ENCODE results near the gene PDE5A. TPM values are rescaled to one million over a fixed set of nuclear protein-coding genes. Genes with fewer than 3 reads are reported as not detected.

Gene PDE5A
- total and polyA plus RNA-seq, 4 donors = 3.8 to 121 (median 16.9) TPM

GRCh38 chr4:119510395-119511149 is 118.0 kb downstream of the PDE5A start:
- H3K4me1 ChIP-seq (ENCODE audit: control insufficient read depth in 5 of 5, insufficient read depth in 5 of 5, low read length in 5 of 5) = peaks cover 0 to 15% (median 0%) of the 10 kb centered on the region in 5 donors
- no peak for ATAC-seq (ENCODE audit: insufficient read depth, low FRiP score)
- H3K27ac ChIP-seq (ENCODE audit: low read depth in 1 of 2, low read length in 1 of 2) = no peak overlapping the region
- no peak overlapping the region for H3K9ac ChIP-seq (ENCODE audit: insufficient read depth in 1 of 2, low read length in 2 of 2)
- no peaks in the 10 kb centered on the region for H3K27me3 ChIP-seq (ENCODE audit: control insufficient read depth in 3 of 3, insufficient read depth in 3 of 3, low read length in 2 of 3)
- no peak for TF ChIP-seq CTCF (IDR thresholded peaks at IDR 0.05; ENCODE audit: control extremely low read depth, extremely low read depth)
- no peak overlapping the region for H3K4me3 ChIP-seq
- DNase-seq = peak in 2 of 3 donors; percentile 37 to 57
- H3K9me3 ChIP-seq (ENCODE audit: control insufficient read depth in 4 of 4, insufficient read depth in 3 of 4, low read length in 3 of 4) = no peaks in the 10 kb centered on the region
- 70 to 72% methylated on average over 4 of the region's 4 CpGs for WGBS, 2 donors
- peaks cover 5 to 33% (median 15%) of the 10 kb centered on the region in 4 donors for H3K36me3 ChIP-seq (ENCODE audit: control insufficient read depth in 4 of 4, insufficient read depth in 4 of 4, low read length in 4 of 4)

GRCh38 chr4:119508281-119508680 is 120.3 kb downstream of the PDE5A start:
- no peak for ATAC-seq (ENCODE audit: insufficient read depth, low FRiP score)
- Histone ChIP-seq H3K4me3 (no peak overlapping the region), H3K36me3 (ENCODE audit: control insufficient read depth in 4 of 4, insufficient read depth in 4 of 4, low read length in 4 of 4) (peaks cover 4 to 37% (median 15%) of the 10 kb centered on the region in 4 donors)

GRCh38 chr4:119506806-119507205 is 121.8 kb downstream of the PDE5A start:
- peak in 2 of 3 donors; percentile 57 to 58 for DNase-seq
- WGBS, 2 donors = 87 to 94% methylated on average over 1 of the region's 1 CpG
- Histone ChIP-seq H3K4me3 (no peak overlapping the region), H3K9me3 (ENCODE audit: control insufficient read depth in 4 of 4, insufficient read depth in 3 of 4, low read length in 3 of 4) (no peaks in the 10 kb centered on the region), H3K9ac (ENCODE audit: insufficient read depth in 1 of 2, low read length in 2 of 2) (no peak overlapping the region), H3K36me3 (ENCODE audit: control insufficient read depth in 4 of 4, insufficient read depth in 4 of 4, low read length in 4 of 4) (peaks cover 2 to 41% (median 16%) of the 10 kb centered on the region in 4 donors), H3K27me3 (ENCODE audit: control insufficient read depth in 3 of 3, insufficient read depth in 3 of 3, low read length in 2 of 3) (no peaks in the 10 kb centered on the region), H3K4me1 (ENCODE audit: control insufficient read depth in 5 of 5, insufficient read depth in 5 of 5, low read length in 5 of 5) (peaks cover 0 to 15% (median 0%) of the 10 kb centered on the region in 5 donors), H3K27ac (ENCODE audit: low read depth in 1 of 2, low read length in 1 of 2) (no peak overlapping the region)
- TF ChIP-seq CTCF (IDR thresholded peaks at IDR 0.05; ENCODE audit: control extremely low read depth, extremely low read depth) = no peak
- no peak for ATAC-seq (ENCODE audit: insufficient read depth, low FRiP score)

More at GRCh38 chr4:119508281-119508680, 120.3 kb downstream of the PDE5A start:
- H3K27ac ChIP-seq (ENCODE audit: low read depth in 1 of 2, low read length in 1 of 2) = no peak overlapping the region
- WGBS, 2 donors = 79 to 86% methylated on average over 1 of the region's 1 CpG
- no peak for TF ChIP-seq CTCF (IDR thresholded peaks at IDR 0.05; ENCODE audit: control extremely low read depth, extremely low read depth)
- H3K9me3 ChIP-seq (ENCODE audit: control insufficient read depth in 4 of 4, insufficient read depth in 3 of 4, low read length in 3 of 4) = no peaks in the 10 kb centered on the region
- H3K4me1 ChIP-seq (ENCODE audit: control insufficient read depth in 5 of 5, insufficient read depth in 5 of 5, low read length in 5 of 5) = peaks cover 0 to 15% (median 0%) of the 10 kb centered on the region in 5 donors
- no peaks in the 10 kb centered on the region for H3K27me3 ChIP-seq (ENCODE audit: control insufficient read depth in 3 of 3, insufficient read depth in 3 of 3, low read length in 2 of 3)
- H3K9ac ChIP-seq (ENCODE audit: insufficient read depth in 1 of 2, low read length in 2 of 2) = no peak overlapping the region
- DNase-seq = no peak

Measured in lung (tissue), 12 donors.